Keratinocyte (primary cell): ENCODE results near the gene PCMTD2. TPM values are rescaled to one million over a fixed set of nuclear protein-coding genes. Genes with fewer than 3 reads are reported as not detected.

Experiments
- DNase-seq: peaks from one replicate; pipeline ENCODE4 v3.0.0-alpha.2; 2011; ENCODE audit warnings: low read depth, missing footprints, low spot score
- FAIRE-seq: peaks from 2 replicates; lab custom pipeline; 2011; peaks lifted over from hg19 to GRCh38; lab: Jason Lieb, UNC
- H2AFZ ChIP-seq: 2 replicates; pipeline ENCODE4 v1.6.0; 2012; ENCODE audit warnings: low read length, control low read depth, inconsistent platforms; ENCODE audit not compliant: control insufficient read depth
- H3K27ac ChIP-seq: 2 replicates; pipeline ENCODE4 v1.5.1; 2011; ENCODE audit warnings: low read length; ENCODE audit not compliant: control insufficient read depth, insufficient read depth
- H3K27me3 ChIP-seq: 3 replicates; pipeline ENCODE4 v1.6.0; 2011; ENCODE audit warnings: low read length; ENCODE audit not compliant: control insufficient read depth, insufficient read depth; ENCODE audit errors: extremely low read depth
- H3K36me3 ChIP-seq, 2 experiments: 2 replicates in 1 of 2; 3 replicates in 1 of 2; pipeline ENCODE4 v1.5.1; 2011; ENCODE audit warnings: low read length in 2 of 2, mild to moderate bottlenecking in 1 of 2; ENCODE audit not compliant: control insufficient read depth in 2 of 2, insufficient read depth in 2 of 2; ENCODE audit errors: extremely low read depth in 1 of 2
- H3K4me1 ChIP-seq: 3 replicates; pipeline ENCODE4 v1.5.1; 2011; ENCODE audit warnings: low read length; ENCODE audit not compliant: control insufficient read depth, insufficient read depth; ENCODE audit errors: extremely low read depth
- H3K4me2 ChIP-seq: 3 replicates; pipeline ENCODE4 v1.6.0; 2011; ENCODE audit warnings: low read depth, low read length; ENCODE audit not compliant: control insufficient read depth, insufficient read depth; ENCODE audit errors: extremely low read depth
- H3K4me3 ChIP-seq, 3 experiments: fragments of 200-600 bp in 1 of 3; sonication (generic) in 1 of 3; 2 replicates in 2 of 3; 3 replicates in 1 of 3; pipeline ENCODE4 v1.5.1; 2011 to 2016; ENCODE audit warnings: low read length in 3 of 3, mild to moderate bottlenecking in 3 of 3, control low read depth in 2 of 3, inconsistent platforms in 1 of 3, low read depth in 1 of 3, mixed read lengths in 1 of 3, mixed run types in 1 of 3, moderate library complexity in 1 of 3; ENCODE audit not compliant: control insufficient read depth in 2 of 3, insufficient read depth in 2 of 3; ENCODE audit errors: extremely low read depth in 1 of 3
- H3K79me2 ChIP-seq: 2 replicates; pipeline ENCODE4 v1.6.0; 2012; ENCODE audit warnings: low read length; ENCODE audit not compliant: control insufficient read depth, insufficient read depth
- H3K9ac ChIP-seq: 3 replicates; pipeline ENCODE4 v1.6.0; 2011; ENCODE audit warnings: low read length; ENCODE audit not compliant: control insufficient read depth, insufficient read depth; ENCODE audit errors: extremely low read depth
- H3K9me1 ChIP-seq: 3 replicates; pipeline ENCODE4 v1.6.0; 2011; ENCODE audit warnings: low read length; ENCODE audit not compliant: control insufficient read depth, insufficient read depth; ENCODE audit errors: extremely low read depth
- H3K9me3 ChIP-seq: 2 replicates; pipeline ENCODE4 v1.5.1; 2012; ENCODE audit warnings: low read depth, low read length; ENCODE audit not compliant: control insufficient read depth
- H4K20me1 ChIP-seq: 3 replicates; pipeline ENCODE4 v1.6.0; 2011; ENCODE audit warnings: low read length; ENCODE audit not compliant: control insufficient read depth, insufficient read depth; ENCODE audit errors: extremely low read depth
- EZH2 ChIP-seq: IDR thresholded peaks from one replicate; pipeline ENCODE4 v1.6.1; 2012; ENCODE audit warnings: inconsistent platforms, mild to moderate bottlenecking, low read length, moderate library complexity
- dilution Hi-C: fragments of 300-500 bp; cut with MboI; formaldehyde crosslinking; loops from one replicate; pipeline ENCODE4 v1.7.0; 2020; ENCODE audit warnings: low sequenced_read_pairs; ENCODE audit not compliant: extremely low pct_ligation_motif_present
- polyA plus RNA-seq, 5 experiments: library from polyadenylated mRNA; depleted of rRNA in 3 of 5; stranded (reverse) in 3 of 5; stranded (forward) in 1 of 5; unstranded in 1 of 5; fragments of >200 nt; gene quantifications; 1 replicate in 1 of 5; 2 replicates in 3 of 5; 3 replicates in 1 of 5; pipeline versions ENCODE4 v1.2.1 to v1.2.3, GENCODE V29; 2011 to 2012; ENCODE audit warnings: missing spikeins in 2 of 5, low read depth in 1 of 5, low replicate concordance in 1 of 5
- TF ChIP-seq, protein P1 (sequence below), 3 experiments: IDR thresholded peaks in 1 of 3; conservative IDR thresholded peaks in 1 of 3; optimal IDR thresholded peaks in 1 of 3; 2 replicates in 2 of 3; 3 replicates in 1 of 3; pipeline versions ENCODE3 to v1.5.1; 2011; ENCODE audit warnings: low read length in 3 of 3, mild to moderate bottlenecking in 3 of 3, moderate library complexity in 2 of 3, control low read depth in 1 of 3, inconsistent platforms in 1 of 3; ENCODE audit not compliant: insufficient read depth in 2 of 3; ENCODE audit errors: extremely low read depth in 1 of 3

The PCMTD2 gene
- polyA plus RNA-seq, 1 donor (not counting 4 experiments of a cell fraction or from before 2014, with no cell fraction given), result 25.8 TPM

GRCh38 chr20:64244870-64245603 lies 10.5 kb upstream of the PCMTD2 start:
- Histone ChIP-seq H2AFZ (no peak overlapping the region), H3K9me1 (no peaks in the 10 kb centered on the region), H3K4me2 (no peak overlapping the region), H3K9ac (no peak overlapping the region), H3K36me3 (no peaks in the 10 kb centered on the region), H4K20me1 (no peaks in the 10 kb centered on the region), H3K79me2 (no peaks in the 10 kb centered on the region), H3K27ac (no peak overlapping the region), H3K4me3 (no peak overlapping the region), H3K27me3 (peaks cover 27% of the 10 kb centered on the region), H3K4me1 (no peaks in the 10 kb centered on the region), H3K9me3 (no peaks in the 10 kb centered on the region)
- FAIRE-seq (no peak), DNase-seq (no peak)
- TF ChIP-seq, protein P1, sequence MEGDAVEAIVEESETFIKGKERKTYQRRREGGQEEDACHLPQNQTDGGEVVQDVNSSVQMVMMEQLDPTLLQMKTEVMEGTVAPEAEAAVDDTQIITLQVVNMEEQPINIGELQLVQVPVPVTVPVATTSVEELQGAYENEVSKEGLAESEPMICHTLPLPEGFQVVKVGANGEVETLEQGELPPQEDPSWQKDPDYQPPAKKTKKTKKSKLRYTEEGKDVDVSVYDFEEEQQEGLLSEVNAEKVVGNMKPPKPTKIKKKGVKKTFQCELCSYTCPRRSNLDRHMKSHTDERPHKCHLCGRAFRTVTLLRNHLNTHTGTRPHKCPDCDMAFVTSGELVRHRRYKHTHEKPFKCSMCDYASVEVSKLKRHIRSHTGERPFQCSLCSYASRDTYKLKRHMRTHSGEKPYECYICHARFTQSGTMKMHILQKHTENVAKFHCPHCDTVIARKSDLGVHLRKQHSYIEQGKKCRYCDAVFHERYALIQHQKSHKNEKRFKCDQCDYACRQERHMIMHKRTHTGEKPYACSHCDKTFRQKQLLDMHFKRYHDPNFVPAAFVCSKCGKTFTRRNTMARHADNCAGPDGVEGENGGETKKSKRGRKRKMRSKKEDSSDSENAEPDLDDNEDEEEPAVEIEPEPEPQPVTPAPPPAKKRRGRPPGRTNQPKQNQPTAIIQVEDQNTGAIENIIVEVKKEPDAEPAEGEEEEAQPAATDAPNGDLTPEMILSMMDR (optimal IDR thresholded peaks at IDR 0.05 in 1 of 3, IDR thresholded peaks at IDR 0.05 in 1 of 3, conservative IDR thresholded peaks at IDR 0.05 in 1 of 3; ENCODE audit: extremely low read depth in 1 of 3, insufficient read depth in 2 of 3, low read length in 3 of 3), result no peak
- no peak for TF ChIP-seq EZH2
- dilution Hi-C loops, result no loop called here

DNA sequence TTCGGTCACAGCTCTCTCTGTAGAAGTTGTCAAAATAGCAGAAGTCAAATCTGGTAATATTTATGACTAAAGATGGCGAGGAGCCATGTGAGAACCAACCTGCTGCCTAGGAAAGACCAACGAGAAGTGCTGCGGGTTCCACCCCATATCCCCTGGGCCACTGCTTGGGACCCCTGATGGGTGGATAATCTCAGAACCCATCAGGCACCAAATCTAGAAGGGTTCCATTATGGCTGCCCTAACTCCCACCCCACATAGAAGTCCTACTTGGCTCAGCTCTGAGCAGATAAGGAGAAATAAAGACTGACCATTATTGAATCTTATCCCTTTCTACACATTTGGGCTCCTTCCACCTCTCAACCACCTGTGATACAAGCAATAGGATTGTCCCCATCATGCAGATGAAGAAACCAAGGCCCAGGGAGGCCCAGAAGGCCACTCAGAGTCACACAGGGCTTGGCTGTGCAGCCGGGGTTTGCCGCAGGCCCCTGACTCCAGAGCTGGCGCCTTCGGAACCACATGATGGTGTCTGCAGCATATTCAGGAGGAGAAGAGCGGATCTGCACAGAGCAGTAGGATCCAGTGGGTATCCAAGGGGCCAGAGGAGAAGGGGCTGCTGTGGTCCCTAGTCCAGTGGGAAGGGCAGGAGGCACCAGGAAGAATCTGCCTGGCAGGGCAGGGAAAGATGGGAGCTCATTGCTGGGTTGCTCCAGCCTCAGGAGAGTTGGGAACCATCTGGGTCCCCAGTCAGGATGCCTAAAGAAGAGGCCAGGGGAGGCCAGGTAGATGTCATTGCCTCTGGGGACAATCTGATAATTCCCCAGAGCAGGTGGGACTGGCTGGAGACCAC lies 9.6 kb upstream of the PCMTD2 start:
- no peak overlapping the region for H3K4me3 ChIP-seq
- TF ChIP-seq, protein P1 (optimal IDR thresholded peaks at IDR 0.05 in 1 of 3, IDR thresholded peaks at IDR 0.05 in 1 of 3, conservative IDR thresholded peaks at IDR 0.05 in 1 of 3; ENCODE audit: extremely low read depth in 1 of 3, insufficient read depth in 2 of 3, low read length in 3 of 3), result no peak
- TF ChIP-seq EZH2, result no peak
- no peaks in the 10 kb centered on the region for H3K9me1 ChIP-seq
- no peaks in the 10 kb centered on the region for H3K9me3 ChIP-seq
- H3K79me2 ChIP-seq, result no peaks in the 10 kb centered on the region
- DNase-seq (no peak), FAIRE-seq (no peak)
- dilution Hi-C loops, result no loop called here
- no peak overlapping the region for H3K27ac ChIP-seq
- H4K20me1 ChIP-seq, result no peaks in the 10 kb centered on the region
- peaks cover 27% of the 10 kb centered on the region for H3K27me3 ChIP-seq
- no peaks in the 10 kb centered on the region for H3K4me1 ChIP-seq
- H3K9ac ChIP-seq, result no peak overlapping the region
- H3K4me2 ChIP-seq, result no peak overlapping the region
- no peak overlapping the region for H2AFZ ChIP-seq
- H3K36me3 ChIP-seq, result no peaks in the 10 kb centered on the region
